Type B pancreatic cell (in vitro differentiated cells): ENCODE data around the gene C8G. TPM values are rescaled to one million over a fixed set of nuclear protein-coding genes. Genes with fewer than 3 reads are reported as not detected.

ENCODE experiments used
- DNase-seq: peaks from one replicate; pipeline ENCODE4 v3.0.0; 2021; ENCODE audit warnings: mixed read lengths; ENCODE audit not compliant: unreplicated experiment; ENCODE audit errors: extremely low spot score
- H3K27ac Mint-ChIP-seq: 2 replicates; pipeline ENCODE4 v1.8.0; 2021; ENCODE audit warnings: mild to moderate bottlenecking, mixed read lengths
- H3K27me3 Mint-ChIP-seq: 2 replicates; pipeline ENCODE4 v1.8.0; 2021; ENCODE audit warnings: mixed read lengths
- H3K36me3 Mint-ChIP-seq: 2 replicates; pipeline ENCODE4 v1.8.0; 2021; ENCODE audit warnings: mixed read lengths
- H3K4me1 Mint-ChIP-seq: one replicate; pipeline ENCODE4 v1.8.0; 2021; ENCODE audit warnings: mixed read lengths; ENCODE audit not compliant: unreplicated experiment
- H3K4me3 Mint-ChIP-seq: 2 replicates; pipeline ENCODE4 v1.8.0; 2021; ENCODE audit warnings: mild to moderate bottlenecking, mixed read lengths
- H3K9me3 Mint-ChIP-seq: 2 replicates; pipeline ENCODE4 v1.8.0; 2021; ENCODE audit warnings: mixed read lengths
- long read RNA-seq: library from polyadenylated mRNA; unstranded; transcript quantifications from one replicate; pipeline ENCODE4 v2.0.0, GENCODE V29; 2020
- total RNA-seq: library from RNA; stranded (reverse); gene quantifications from 2 replicates; pipeline ENCODE4 v1.2.1, GENCODE V29; 2021; ENCODE audit warnings: low replicate concordance
- TF ChIP-seq, protein P1 (sequence below): fragments of 200-600 bp; sonication (generic); conservative IDR thresholded peaks from 2 replicates; pipeline ENCODE4 v1.5.0; 2021; ENCODE audit warnings: antibody characterized with exemption, mild to moderate bottlenecking

The C8G gene
- 2.8 and 4.1 TPM in 2 replicates for total RNA-seq
- long read RNA-seq, result 0 reads

DNA sequence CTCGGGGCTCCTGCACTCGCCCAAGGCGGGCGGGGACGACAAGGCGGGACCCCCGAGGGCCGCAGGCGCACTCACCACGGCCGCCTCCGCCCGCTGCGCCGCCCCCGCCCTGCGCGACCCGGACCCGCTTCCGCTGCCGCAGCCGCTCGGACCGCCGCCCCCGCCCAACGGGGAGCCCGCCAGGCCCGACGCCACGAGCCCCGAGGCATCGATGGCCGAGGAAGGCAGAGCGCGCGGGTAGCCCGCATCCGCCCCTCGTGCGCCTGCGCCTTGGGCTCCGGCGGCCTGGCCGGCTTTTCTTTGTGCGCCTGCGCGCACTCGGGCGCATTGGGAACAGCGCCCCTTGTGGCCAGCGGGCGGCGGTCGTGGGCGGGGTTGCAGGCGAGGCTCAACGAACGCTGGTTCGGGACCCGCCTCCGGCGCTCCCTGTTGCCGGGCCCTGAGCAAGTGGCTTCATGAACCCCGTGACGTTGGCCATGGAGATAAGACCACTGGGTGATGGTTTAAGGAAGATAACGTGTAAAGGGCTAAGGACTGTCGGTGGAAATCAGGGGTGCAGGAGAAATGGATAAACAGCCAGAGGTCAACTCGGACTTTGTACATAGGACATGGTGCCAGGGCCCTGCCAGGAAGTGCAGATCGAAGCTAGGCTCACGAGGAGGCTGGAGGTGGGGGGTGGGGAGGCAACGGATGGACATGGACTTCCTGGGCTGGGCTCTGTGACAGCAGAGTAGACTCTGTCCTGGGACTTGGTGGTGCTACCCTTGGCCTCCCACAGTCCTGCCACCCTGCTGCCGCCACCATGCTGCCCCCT is at the start of gene C8G, which contains the start of gene FBXW5:
C8G (plus strand) TSS at position 725 of the 814 bp plus-strand sequence; CDS start at position 803, 78 bp downstream.
FBXW5 (minus strand) TSS at position 220 of the 814 bp plus-strand sequence. CDS start 655 bp downstream, outside the sequence.
- TF ChIP-seq, protein P1, sequence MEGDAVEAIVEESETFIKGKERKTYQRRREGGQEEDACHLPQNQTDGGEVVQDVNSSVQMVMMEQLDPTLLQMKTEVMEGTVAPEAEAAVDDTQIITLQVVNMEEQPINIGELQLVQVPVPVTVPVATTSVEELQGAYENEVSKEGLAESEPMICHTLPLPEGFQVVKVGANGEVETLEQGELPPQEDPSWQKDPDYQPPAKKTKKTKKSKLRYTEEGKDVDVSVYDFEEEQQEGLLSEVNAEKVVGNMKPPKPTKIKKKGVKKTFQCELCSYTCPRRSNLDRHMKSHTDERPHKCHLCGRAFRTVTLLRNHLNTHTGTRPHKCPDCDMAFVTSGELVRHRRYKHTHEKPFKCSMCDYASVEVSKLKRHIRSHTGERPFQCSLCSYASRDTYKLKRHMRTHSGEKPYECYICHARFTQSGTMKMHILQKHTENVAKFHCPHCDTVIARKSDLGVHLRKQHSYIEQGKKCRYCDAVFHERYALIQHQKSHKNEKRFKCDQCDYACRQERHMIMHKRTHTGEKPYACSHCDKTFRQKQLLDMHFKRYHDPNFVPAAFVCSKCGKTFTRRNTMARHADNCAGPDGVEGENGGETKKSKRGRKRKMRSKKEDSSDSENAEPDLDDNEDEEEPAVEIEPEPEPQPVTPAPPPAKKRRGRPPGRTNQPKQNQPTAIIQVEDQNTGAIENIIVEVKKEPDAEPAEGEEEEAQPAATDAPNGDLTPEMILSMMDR, result peak; percentile 100
- H3K9me3 Mint-ChIP-seq, result no peaks in the 10 kb centered on the region
- H3K36me3 Mint-ChIP-seq, result no peaks in the 10 kb centered on the region
- peak within 1 kb of the TSS; percentile 82 for H3K4me3 Mint-ChIP-seq
- peaks cover 4% of the 10 kb centered on the region for H3K4me1 Mint-ChIP-seq
- H3K27ac Mint-ChIP-seq, result peak within 1 kb of the TSS; percentile 83
- peak; percentile 99 for DNase-seq
- no peaks in the 10 kb centered on the region for H3K27me3 Mint-ChIP-seq

DNA sequence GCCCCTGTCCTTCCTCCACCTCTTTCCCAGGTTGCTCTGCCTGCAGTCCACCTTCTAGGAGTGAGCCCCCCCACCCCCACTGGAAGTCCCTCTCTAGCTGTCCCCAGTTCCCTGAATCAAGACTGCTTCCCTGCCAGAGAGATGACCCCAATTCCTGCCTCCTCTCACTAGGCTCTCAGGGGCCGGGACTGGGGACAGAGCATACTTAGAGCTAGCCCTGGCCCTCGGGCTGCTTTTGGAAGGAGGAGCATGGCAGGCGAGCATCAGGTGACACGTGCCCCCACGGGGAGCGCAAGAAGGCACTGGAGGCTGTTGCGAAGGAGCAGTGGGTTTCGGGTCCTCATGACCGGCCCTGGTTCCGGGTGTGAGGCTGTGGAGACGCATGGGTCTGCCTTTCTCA is 49.0 kb upstream of the C8G start:
- Mint-ChIP-seq H3K9me3 (no peaks in the 10 kb centered on the region), H3K4me3 (no peak overlapping the region), H3K4me1 (no peaks in the 10 kb centered on the region), H3K36me3 (peaks cover 4% of the 10 kb centered on the region), H3K27me3 (no peaks in the 10 kb centered on the region), H3K27ac (no peak overlapping the region)
- DNase-seq, result no peak
- TF ChIP-seq, protein P1, result no peak

DNA sequence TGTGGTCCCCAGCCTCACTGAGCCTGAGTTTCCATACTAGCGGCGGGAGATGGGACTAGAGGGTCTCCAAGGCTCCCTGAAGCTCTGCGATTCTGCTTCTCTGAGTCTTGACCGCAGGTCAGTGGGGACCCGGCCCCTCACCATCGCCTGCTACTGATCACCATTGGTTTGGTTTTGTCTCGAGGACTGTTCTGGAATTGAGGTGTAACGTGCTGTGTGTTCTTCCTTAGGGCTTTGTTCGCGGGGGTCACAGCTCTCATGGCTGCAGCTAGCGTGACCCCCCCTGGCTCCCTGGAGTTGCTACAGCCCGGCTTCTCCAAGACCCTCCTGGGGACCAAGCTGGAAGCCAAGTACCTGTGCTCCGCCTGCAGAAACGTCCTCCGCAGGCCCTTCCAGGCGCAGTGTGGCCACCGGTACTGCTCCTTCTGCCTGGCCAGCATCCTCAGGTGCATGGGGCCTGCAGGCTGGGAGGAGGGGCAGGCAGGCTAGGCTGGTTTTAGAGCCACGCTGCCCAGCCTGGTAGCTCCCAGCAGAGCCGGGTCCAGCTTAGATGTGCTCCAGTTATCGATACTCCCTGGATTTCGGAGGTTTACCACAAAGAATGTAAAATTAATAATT is 46.5 kb upstream of the C8G start:
- TF ChIP-seq, protein P1, result no peak
- peaks cover 4% of the 10 kb centered on the region for H3K36me3 Mint-ChIP-seq
- no peaks in the 10 kb centered on the region for H3K4me1 Mint-ChIP-seq
- no peak overlapping the region for H3K4me3 Mint-ChIP-seq
- DNase-seq, result no peak
- H3K9me3 Mint-ChIP-seq, result no peaks in the 10 kb centered on the region
- no peak overlapping the region for H3K27ac Mint-ChIP-seq
- no peaks in the 10 kb centered on the region for H3K27me3 Mint-ChIP-seq

DNA sequence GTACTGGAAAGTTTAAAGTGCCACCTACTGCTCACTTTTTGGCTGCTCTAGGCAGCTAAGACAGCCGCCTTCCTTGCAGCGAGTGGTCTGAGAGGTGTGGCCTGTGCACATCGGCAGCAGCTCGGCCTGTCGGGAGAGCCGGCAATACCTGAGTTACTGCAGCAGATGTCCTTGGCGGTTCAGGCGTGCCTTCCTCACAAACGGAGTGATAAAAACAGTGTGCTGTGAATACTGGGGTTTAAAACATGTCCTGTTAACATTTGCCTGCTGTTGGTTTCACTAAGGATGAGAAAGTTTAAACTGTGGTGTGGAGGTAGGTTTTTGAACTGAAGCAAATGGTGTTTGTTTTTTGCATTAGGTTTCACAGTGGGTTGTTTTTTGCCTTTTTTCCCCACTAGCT is 45.8 kb upstream of the C8G start:
- no peaks in the 10 kb centered on the region for H3K9me3 Mint-ChIP-seq
- H3K27me3 Mint-ChIP-seq, result no peaks in the 10 kb centered on the region
- H3K36me3 Mint-ChIP-seq, result peaks cover 4% of the 10 kb centered on the region
- H3K27ac Mint-ChIP-seq, result peak overlapping the region; percentile 81
- no peaks in the 10 kb centered on the region for H3K4me1 Mint-ChIP-seq
- TF ChIP-seq, protein P1, result no peak
- no peak overlapping the region for H3K4me3 Mint-ChIP-seq
- DNase-seq, result no peak

DNA sequence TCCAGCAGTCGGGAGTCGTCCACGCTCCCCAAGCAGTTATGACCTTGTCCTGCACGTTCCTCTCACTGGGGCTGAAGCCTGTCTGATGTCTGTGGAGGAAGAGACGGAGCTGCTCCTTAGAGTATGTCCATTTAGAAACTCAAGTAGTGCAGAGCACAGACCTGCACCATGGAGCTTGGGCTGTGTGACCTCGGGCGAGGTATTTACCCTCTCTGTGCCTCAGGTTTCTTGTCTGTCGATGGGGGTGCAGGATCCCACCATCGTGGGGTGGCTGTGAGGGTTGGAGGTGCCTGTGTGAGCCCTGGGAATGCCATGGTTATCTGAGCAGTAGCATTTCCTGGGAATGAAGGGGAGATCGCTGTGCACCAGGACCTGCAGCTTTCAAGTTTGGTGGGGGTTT is 44.5 kb upstream of the C8G start:
- TF ChIP-seq, protein P1, result no peak
- H3K4me3 Mint-ChIP-seq, result no peak overlapping the region
- no peak for DNase-seq
- no peaks in the 10 kb centered on the region for H3K9me3 Mint-ChIP-seq
- peaks cover 7% of the 10 kb centered on the region for H3K36me3 Mint-ChIP-seq
- no peaks in the 10 kb centered on the region for H3K4me1 Mint-ChIP-seq
- H3K27ac Mint-ChIP-seq, result peak overlapping the region; percentile 83
- H3K27me3 Mint-ChIP-seq, result no peaks in the 10 kb centered on the region
